HEK293T (cell line): Measurements from ENCODE around the gene WDR27.

Experiments
- CTCF ChIA-PET: fragments of 350-600 bp; formaldehyde crosslinking; extraction: SDS; loops from one replicate; lab custom pipeline; 2021; ENCODE audit warnings: antibody characterized with exemption, inconsistent platforms; lab: Yijun Ruan, JAX
- POLR2A ChIA-PET: fragments of 350-600 bp; formaldehyde crosslinking; extraction: SDS; loops from one replicate; lab custom pipeline; 2020; ENCODE audit warnings: antibody characterized with exemption, inconsistent platforms; lab: Yijun Ruan, JAX
- DNase-seq: peaks from one replicate; pipeline ENCODE4 v3.0.0; 2012; ENCODE audit warnings: mixed read lengths; ENCODE audit errors: extremely low spot score
- ARNT ChIP-seq: fragments of 450-650 bp; IDR thresholded peaks from 2 replicates; pipeline ENCODE4 v1.6.1; 2017; ENCODE audit warnings: mild to moderate bottlenecking
- BHLHE40 ChIP-seq: fragments of 450-650 bp; IDR thresholded peaks from 2 replicates; pipeline ENCODE4 v1.6.1; 2016; ENCODE audit warnings: mild to moderate bottlenecking, moderate library complexity, borderline replicate concordance
- CTBP1 ChIP-seq: fragments of 450-650 bp; IDR thresholded peaks from 2 replicates; pipeline ENCODE4 v1.6.1; 2016; ENCODE audit warnings: borderline replicate concordance
- ELF4 ChIP-seq: fragments of 450-650 bp; IDR thresholded peaks from 2 replicates; pipeline ENCODE4 v1.6.1; 2017; ENCODE audit warnings: antibody characterized with exemption
- FOXA1 ChIP-seq: fragments of 450-650 bp; IDR thresholded peaks from 2 replicates; pipeline ENCODE4 v1.6.1; 2016; ENCODE audit warnings: mild to moderate bottlenecking
- FOXK2 ChIP-seq: fragments of 450-650 bp; IDR thresholded peaks from 2 replicates; pipeline ENCODE4 v1.6.1; 2016; ENCODE audit warnings: mild to moderate bottlenecking
- FOXM1 ChIP-seq: fragments of 450-650 bp; IDR thresholded peaks from 2 replicates; pipeline ENCODE4 v1.6.1; 2017; ENCODE audit warnings: mild to moderate bottlenecking, borderline replicate concordance
- HDGF ChIP-seq: fragments of 450-650 bp; IDR thresholded peaks from 2 replicates; pipeline ENCODE4 v1.6.1; 2017; ENCODE audit warnings: antibody characterized with exemption, borderline replicate concordance
- L3MBTL2 ChIP-seq: fragments of 450-650 bp; conservative IDR thresholded peaks from 2 replicates; pipeline ENCODE4 v1.6.1; 2016; ENCODE audit warnings: mild to moderate bottlenecking
- LEF1 ChIP-seq: fragments of 450-650 bp; IDR thresholded peaks from 2 replicates; pipeline ENCODE4 v1.6.1; 2017; ENCODE audit warnings: mild to moderate bottlenecking, borderline replicate concordance
- NFRKB ChIP-seq: fragments of 450-650 bp; IDR thresholded peaks from 2 replicates; pipeline ENCODE4 v1.6.1; 2016; ENCODE audit warnings: mild to moderate bottlenecking, moderate library complexity
- PKNOX1 ChIP-seq: fragments of 450-650 bp; IDR thresholded peaks from 2 replicates; pipeline ENCODE4 v1.6.1; 2016
- SP1 ChIP-seq: fragments of 450-650 bp; IDR thresholded peaks from 2 replicates; pipeline ENCODE4 v1.6.1; 2017
- SUZ12 ChIP-seq: fragments of 450-650 bp; IDR thresholded peaks from 2 replicates; pipeline ENCODE4 v1.6.1; 2016; ENCODE audit warnings: mild to moderate bottlenecking
- TARDBP ChIP-seq: fragments of 450-650 bp; IDR thresholded peaks from 2 replicates; pipeline ENCODE4 v1.6.1; 2016
- ZNF384 ChIP-seq: fragments of 450-650 bp; IDR thresholded peaks from 2 replicates; pipeline ENCODE4 v1.6.1; 2016

Gene WDR27

GRCh38 chr6:169542491-169542890, 159.3 kb downstream of the WDR27 start:
- DNase-seq = no peak
- TF ChIP-seq ZNF384 = no peak
- no peak for TF ChIP-seq FOXA1
- TF ChIP-seq FOXK2 = no peak
- no peak for TF ChIP-seq FOXM1
- TF ChIP-seq PKNOX1 = no peak
- no peak for TF ChIP-seq ARNT
- no peak for TF ChIP-seq ELF4
- no peak for TF ChIP-seq TARDBP
- no peak for TF ChIP-seq BHLHE40
- no peak for TF ChIP-seq CTBP1
- TF ChIP-seq SUZ12 = no peak
- TF ChIP-seq HDGF = no peak
- ChIA-PET POLR2A (no interaction called here), CTCF (no interaction called here)

- no peak for DNase-seq
- TF ChIP-seq HDGF = no peak
- TF ChIP-seq ARNT = no peak
- TF ChIP-seq NFRKB = no peak
- no peak for TF ChIP-seq CTBP1
- TF ChIP-seq ZNF384 = no peak
- no peak for TF ChIP-seq BHLHE40
- TF ChIP-seq PKNOX1 = no peak
- TF ChIP-seq FOXK2 = no peak
- ChIA-PET POLR2A (no interaction called here), CTCF (no interaction called here)
Measured at GRCh38 chr6:169539176-169539897, 162.5 kb downstream of the WDR27 start.

DNA sequence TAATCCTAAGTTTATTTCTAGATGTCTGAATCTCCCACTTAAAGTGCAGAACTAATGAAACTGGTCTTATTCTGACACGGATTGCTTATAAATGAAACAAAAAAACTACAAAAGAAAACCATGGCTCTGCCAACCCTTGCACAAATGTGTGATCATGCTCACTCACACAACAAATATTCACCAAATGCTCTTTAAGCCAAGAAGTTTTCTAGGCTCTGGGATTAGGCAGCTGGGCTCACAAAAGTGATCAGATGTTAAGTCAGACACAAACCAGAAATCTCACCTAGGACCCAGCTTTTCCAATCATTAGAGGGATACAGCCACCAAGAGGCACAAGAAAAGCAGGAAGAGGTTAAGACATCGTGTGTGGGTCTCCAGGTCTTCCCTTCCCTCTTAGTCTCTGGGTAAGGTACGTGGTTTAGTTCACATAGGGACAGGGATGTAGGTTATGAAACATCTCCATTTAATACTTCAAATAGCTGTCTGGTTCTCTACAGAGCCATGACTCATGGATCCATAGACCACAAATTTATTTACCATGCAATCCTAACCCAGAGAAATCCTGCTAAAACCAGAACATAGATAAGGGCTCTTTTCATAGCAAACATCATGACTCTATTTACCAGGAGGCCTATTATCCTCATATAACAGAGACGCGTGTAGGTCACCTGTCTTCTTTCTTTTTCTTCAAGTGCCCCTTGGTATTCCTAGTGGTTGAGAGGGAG, 165.2 kb downstream of the WDR27 start:
- no peak for DNase-seq
- no peak for TF ChIP-seq SP1
- no peak for TF ChIP-seq FOXM1
- TF ChIP-seq SUZ12 = no peak
- no peak for TF ChIP-seq LEF1
- TF ChIP-seq ARNT = no peak
- TF ChIP-seq L3MBTL2 = no peak
- TF ChIP-seq HDGF = no peak
- no peak for TF ChIP-seq FOXK2
- TF ChIP-seq FOXA1 = no peak
- no peak for TF ChIP-seq PKNOX1
- no peak for TF ChIP-seq BHLHE40
- no peak for TF ChIP-seq NFRKB
- no peak for TF ChIP-seq CTBP1
- no peak for TF ChIP-seq ZNF384
- no peak for TF ChIP-seq ELF4
- TF ChIP-seq TARDBP = no peak
- POLR2A ChIA-PET = no interaction called here
- CTCF ChIA-PET = no interaction called here

DNA sequence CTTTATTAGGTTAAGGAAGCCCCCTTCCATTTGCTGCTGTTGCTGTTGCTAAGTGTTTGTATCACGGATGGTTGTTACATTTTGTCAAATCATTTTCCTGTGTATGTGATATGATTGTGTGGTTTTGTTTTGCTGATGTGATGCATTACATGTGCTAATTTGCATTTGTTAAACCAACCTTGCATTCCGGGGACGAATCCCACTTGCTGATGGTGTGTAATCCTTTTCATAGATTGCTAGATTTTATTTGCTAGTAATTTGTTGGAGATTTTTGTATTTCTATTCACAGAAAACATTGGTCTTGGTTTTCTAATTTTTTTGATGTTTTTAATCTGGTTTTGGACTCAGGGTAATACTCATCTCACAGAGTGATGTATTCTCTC, 167.8 kb downstream of the WDR27 start:
- ChIA-PET CTCF (interaction anchor here (0.6 kb wide), 1 partner anchor 1002 kb away, joined by 3 read pairs; no protein-coding TSS in a partner anchor), POLR2A (no interaction called here)
- DNase-seq = no peak

DNA sequence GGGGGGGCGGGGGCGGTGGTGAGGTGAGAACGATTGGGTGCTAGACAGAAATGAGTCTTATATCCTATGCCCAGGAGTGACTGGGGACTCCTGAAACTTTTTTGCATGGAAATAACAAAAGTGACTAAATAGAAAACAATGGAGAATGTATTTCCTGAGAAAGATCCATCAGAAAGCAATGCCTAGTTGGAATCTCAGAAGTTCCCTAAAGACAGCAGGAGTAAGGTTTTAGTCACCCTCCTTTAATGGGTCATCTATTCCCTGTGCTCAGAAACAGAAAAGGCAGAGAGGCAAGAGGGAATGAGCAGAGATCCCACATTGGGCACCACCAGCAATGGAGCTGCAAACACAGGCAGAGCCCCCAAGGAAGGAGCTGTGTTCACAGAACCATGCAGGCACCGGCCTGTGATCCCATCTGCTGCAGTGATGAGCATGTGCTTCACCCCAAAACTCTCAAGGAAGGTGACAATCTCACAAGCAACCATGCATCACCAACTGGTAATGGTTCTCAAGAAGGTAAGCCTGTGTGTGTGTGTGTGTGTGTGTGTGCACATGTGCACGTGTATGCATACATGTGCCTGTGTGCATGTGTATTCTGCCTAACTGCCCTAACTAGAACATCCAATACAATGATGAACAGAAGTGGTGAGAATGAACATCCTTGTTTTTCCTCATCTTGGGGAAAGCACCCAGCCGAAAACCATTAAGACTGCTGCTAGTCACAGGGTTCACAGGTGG, 168.4 kb downstream of the WDR27 start:
- POLR2A ChIA-PET = no interaction called here
- TF ChIP-seq SUZ12 (no peak), FOXA1 (no peak), CTBP1 (no peak), L3MBTL2 (no peak), PKNOX1 (no peak), NFRKB (no peak), SP1 (no peak), BHLHE40 (no peak), HDGF (no peak), LEF1 (no peak), ZNF384 (no peak), FOXM1 (no peak), ARNT (no peak), FOXK2 (no peak), ELF4 (no peak), TARDBP (no peak)
- CTCF ChIA-PET = interaction anchor here (0.6 kb wide), 1 partner anchor 1001 kb away, joined by 3 read pairs; no protein-coding TSS in a partner anchor
- DNase-seq = no peak

More for the DNA sequence above, 167.8 kb downstream of the WDR27 start:
- TF ChIP-seq L3MBTL2 = no peak
- TF ChIP-seq HDGF = no peak
- TF ChIP-seq ARNT = no peak
